Peyer's patch (tissue), 4 donors: ENCODE results near the gene CTNNA2. TPM values are rescaled to one million over a fixed set of nuclear protein-coding genes. Genes with fewer than 3 reads are reported as not detected.

Experiments
- DNase-seq, 3 donors: peaks; one replicate each; pipeline ENCODE4 v3.0.0-alpha.2; 2017 to 2019
- H3K27ac ChIP-seq, 4 donors: fragments of 200-600 bp; sonication (generic); one replicate each; pipeline ENCODE4 v1.5.1; 2016 to 2019
- H3K27me3 ChIP-seq, 2 donors: fragments of 200-600 bp; sonication (generic); one replicate each; pipeline ENCODE4 v1.5.1; 2019
- H3K36me3 ChIP-seq, 3 donors: fragments of 200-600 bp; sonication (generic); one replicate each; pipeline ENCODE4 v1.5.1; 2016 to 2019
- H3K4me1 ChIP-seq, 4 donors: fragments of 200-600 bp; sonication (generic); one replicate each; pipeline ENCODE4 v1.5.1; 2016 to 2019
- H3K4me3 ChIP-seq, 4 donors: fragments of 200-600 bp; sonication (generic); 1 replicate in 3 of 4; 2 replicates in 1 of 4; pipeline ENCODE4 v1.5.1; 2016 to 2019; ENCODE audit warnings: mild to moderate bottlenecking in 1 of 4
- H3K9me3 ChIP-seq, 4 donors: fragments of 200-600 bp; sonication (generic); one replicate each; pipeline ENCODE4 v1.5.1; 2016 to 2019; ENCODE audit warnings: mild to moderate bottlenecking in 1 of 4
- POLR2A ChIP-seq, 2 donors: fragments of 450-650 bp; IDR thresholded peaks; one replicate each; pipeline ENCODE4 v1.5.1; 2017; ENCODE audit warnings: antibody characterized with exemption in 2 of 2, mild to moderate bottlenecking in 2 of 2, moderate library complexity in 2 of 2
- total RNA-seq, 4 donors: library from RNA; depleted of rRNA; stranded (reverse); fragments of >200 nt; gene quantifications; one replicate each; pipeline ENCODE4 v1.1.0, GENCODE V29; 2016
- TF ChIP-seq, protein P1 (sequence below), 6 experiments: fragments of 450-650 bp in 4 of 6; fragments of 200-600 bp in 2 of 6; sonication (generic) in 1 of 6; IDR thresholded peaks; one replicate each; pipeline ENCODE4 v1.5.1; 2017 to 2019; ENCODE audit warnings: antibody characterized with exemption in 6 of 6, mild to moderate bottlenecking in 3 of 6, moderate library complexity in 1 of 6

The CTNNA2 gene
- total RNA-seq, 4 donors from 2014 or later, result 0.67 to 5.3 (median 0.88) TPM; not detected in 1

DNA sequence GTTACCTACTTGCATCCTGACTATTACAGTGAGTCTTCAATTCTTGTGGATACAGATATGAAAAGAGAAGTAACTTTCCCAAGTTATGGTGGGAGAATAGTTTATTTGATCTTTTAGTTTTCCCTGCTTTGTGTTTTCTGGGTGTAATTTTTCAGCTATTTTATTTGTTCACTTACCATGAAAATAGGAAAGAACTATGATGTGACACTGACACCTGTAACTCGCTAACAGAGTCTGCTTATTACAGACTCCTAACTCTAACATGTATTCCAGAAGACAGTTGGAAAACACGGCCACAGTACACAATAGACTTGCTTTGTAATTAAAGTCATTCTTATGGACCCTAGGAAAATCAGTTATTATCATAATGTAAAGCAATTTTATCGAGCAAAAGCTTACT is 468.5 kb downstream of the CTNNA2 start:
- Histone ChIP-seq H3K4me3 (no peak overlapping the region), H3K4me1 (no peaks in the 10 kb centered on the region), H3K27ac (no peak overlapping the region), H3K36me3 (no peaks in the 10 kb centered on the region), H3K9me3 (no peaks in the 10 kb centered on the region), H3K27me3 (no peaks in the 10 kb centered on the region)
- TF ChIP-seq, protein P1, sequence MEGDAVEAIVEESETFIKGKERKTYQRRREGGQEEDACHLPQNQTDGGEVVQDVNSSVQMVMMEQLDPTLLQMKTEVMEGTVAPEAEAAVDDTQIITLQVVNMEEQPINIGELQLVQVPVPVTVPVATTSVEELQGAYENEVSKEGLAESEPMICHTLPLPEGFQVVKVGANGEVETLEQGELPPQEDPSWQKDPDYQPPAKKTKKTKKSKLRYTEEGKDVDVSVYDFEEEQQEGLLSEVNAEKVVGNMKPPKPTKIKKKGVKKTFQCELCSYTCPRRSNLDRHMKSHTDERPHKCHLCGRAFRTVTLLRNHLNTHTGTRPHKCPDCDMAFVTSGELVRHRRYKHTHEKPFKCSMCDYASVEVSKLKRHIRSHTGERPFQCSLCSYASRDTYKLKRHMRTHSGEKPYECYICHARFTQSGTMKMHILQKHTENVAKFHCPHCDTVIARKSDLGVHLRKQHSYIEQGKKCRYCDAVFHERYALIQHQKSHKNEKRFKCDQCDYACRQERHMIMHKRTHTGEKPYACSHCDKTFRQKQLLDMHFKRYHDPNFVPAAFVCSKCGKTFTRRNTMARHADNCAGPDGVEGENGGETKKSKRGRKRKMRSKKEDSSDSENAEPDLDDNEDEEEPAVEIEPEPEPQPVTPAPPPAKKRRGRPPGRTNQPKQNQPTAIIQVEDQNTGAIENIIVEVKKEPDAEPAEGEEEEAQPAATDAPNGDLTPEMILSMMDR (IDR thresholded peaks at IDR 0.05), result no peak
- TF ChIP-seq POLR2A (IDR thresholded peaks at IDR 0.05), result no peak
- no peak for DNase-seq

DNA sequence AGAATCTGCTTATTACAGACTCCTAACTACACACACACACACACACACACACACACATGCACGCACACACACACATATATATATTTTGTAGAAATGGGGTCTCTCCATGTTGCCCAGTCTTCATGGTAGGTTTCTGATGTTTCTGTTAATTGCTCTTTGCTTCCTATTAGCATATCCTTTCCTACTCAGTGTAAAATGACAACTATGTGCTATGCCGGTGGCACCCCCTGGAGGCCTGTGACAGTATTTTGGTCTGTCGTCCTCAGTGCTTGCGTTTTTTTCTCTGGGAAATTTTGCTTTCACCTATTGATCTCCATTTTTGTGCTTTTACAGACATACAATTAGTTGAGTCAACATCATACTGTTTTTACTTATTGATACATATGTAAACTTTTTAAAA is 469.6 kb downstream of the CTNNA2 start:
- no peak for TF ChIP-seq POLR2A (IDR thresholded peaks at IDR 0.05)
- TF ChIP-seq, protein P1 (IDR thresholded peaks at IDR 0.05), result peak in 4 of 6 experiments; percentile 17 to 74 (median 62)
- DNase-seq, result peak in 2 of 3 donors; percentile 54 to 57
- Histone ChIP-seq H3K36me3 (no peaks in the 10 kb centered on the region), H3K27me3 (no peaks in the 10 kb centered on the region), H3K9me3 (no peaks in the 10 kb centered on the region), H3K27ac (no peak overlapping the region), H3K4me3 (no peak overlapping the region), H3K4me1 (no peaks in the 10 kb centered on the region)

DNA sequence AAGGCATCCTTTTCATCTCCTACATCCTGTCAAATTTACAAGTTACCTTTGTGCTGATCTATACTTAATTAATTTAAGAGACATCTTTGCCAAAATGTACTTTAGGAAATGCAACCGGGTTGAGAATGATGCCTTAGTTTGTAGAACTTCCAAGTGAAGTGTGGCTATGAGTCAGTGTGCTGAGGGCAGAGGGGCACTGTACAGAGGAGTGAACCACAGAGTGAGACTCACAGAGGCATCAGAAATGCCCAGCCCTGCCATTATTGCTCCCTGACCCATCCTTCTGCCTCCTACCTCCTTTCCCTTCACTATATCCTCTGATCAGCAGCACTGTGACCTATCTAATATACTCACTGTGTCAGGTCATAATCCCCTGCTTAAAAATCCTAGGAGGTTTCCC is 471.6 kb downstream of the CTNNA2 start:
- Histone ChIP-seq H3K27me3 (no peaks in the 10 kb centered on the region), H3K27ac (no peak overlapping the region), H3K9me3 (no peaks in the 10 kb centered on the region), H3K4me3 (no peak overlapping the region), H3K4me1 (no peaks in the 10 kb centered on the region), H3K36me3 (no peaks in the 10 kb centered on the region)
- DNase-seq, result no peak
- TF ChIP-seq POLR2A (IDR thresholded peaks at IDR 0.05), result no peak
- TF ChIP-seq, protein P1 (IDR thresholded peaks at IDR 0.05), result no peak

DNA sequence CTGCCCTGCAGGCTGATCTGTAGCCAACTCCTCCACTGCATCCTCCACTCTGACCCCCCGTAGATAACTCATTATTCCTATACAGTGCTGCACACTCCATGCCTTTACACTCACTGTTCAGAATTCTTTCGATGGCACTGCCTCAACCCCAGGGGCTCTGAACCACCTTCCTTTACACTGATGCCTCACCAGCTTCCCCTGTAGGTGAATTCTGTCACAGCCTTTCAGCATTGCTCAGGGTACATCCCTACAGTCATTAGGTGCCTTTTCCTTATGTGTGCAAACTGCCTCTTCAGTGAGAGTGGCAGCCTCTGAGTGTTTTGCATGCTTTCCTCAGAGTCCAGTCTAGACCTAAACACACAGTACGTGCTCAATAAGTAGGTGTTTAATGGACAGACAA is 472.3 kb downstream of the CTNNA2 start:
- no peaks in the 10 kb centered on the region for H3K27me3 ChIP-seq

DNA sequence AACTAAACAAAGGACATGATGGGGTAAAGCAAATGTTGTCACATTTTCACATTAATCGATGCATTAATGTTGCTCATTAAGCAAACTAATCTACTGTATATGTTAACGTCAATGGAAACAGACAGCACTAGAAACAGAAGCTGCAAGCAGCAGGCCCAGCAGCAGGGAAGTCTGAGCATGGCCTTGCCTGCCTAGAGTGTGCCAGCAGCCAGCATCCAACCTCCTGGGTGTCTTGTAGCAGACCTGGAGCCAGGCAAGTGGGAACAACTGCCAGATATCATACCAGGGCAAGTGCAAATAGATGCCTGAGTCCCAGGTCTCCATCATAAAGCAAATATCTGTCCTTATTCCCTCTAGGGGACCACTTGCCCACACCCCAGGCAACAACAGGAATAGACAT is 472.7 kb downstream of the CTNNA2 start:
- DNase-seq, result no peak
- no peaks in the 10 kb centered on the region for H3K27me3 ChIP-seq
- TF ChIP-seq, protein P1 (IDR thresholded peaks at IDR 0.05), result no peak
- TF ChIP-seq POLR2A (IDR thresholded peaks at IDR 0.05), result no peak
- H3K36me3 ChIP-seq, result no peaks in the 10 kb centered on the region
- no peaks in the 10 kb centered on the region for H3K4me1 ChIP-seq
- H3K4me3 ChIP-seq, result no peak overlapping the region
- no peak overlapping the region for H3K27ac ChIP-seq
- no peaks in the 10 kb centered on the region for H3K9me3 ChIP-seq

More for the DNA sequence above, 472.3 kb downstream of the CTNNA2 start:
- Histone ChIP-seq H3K9me3 (no peaks in the 10 kb centered on the region), H3K4me1 (no peaks in the 10 kb centered on the region), H3K4me3 (no peak overlapping the region), H3K36me3 (no peaks in the 10 kb centered on the region), H3K27ac (no peak overlapping the region)
- DNase-seq, result no peak
- TF ChIP-seq, protein P1 (IDR thresholded peaks at IDR 0.05), result no peak
- no peak for TF ChIP-seq POLR2A (IDR thresholded peaks at IDR 0.05)

DNA sequence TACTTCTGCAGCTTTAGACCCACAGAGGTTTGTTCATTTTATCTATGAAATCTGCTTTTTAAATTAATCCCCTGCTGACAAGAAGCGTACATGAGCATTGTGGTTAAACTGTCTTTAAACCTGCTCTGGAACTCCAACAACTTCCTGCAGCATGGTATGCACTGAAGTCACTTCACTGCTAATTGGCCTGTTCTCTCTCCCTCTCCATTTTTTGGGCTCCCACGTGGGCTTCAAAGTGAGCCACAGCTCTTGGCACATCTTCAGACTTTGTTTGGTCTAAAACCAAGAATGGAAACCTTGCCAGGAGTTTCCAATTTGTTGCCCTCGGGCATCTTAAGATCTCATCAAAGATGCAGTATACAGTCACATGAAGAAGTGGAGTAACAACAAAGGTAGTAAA is 480.3 kb downstream of the CTNNA2 start:
- Histone ChIP-seq H3K27ac (no peak overlapping the region), H3K27me3 (no peaks in the 10 kb centered on the region)

More for the DNA sequence above, 480.3 kb downstream of the CTNNA2 start:
- TF ChIP-seq POLR2A (IDR thresholded peaks at IDR 0.05), result no peak
- TF ChIP-seq, protein P1 (IDR thresholded peaks at IDR 0.05), result no peak
- Histone ChIP-seq H3K4me3 (no peak overlapping the region), H3K36me3 (no peaks in the 10 kb centered on the region), H3K9me3 (no peaks in the 10 kb centered on the region), H3K4me1 (no peaks in the 10 kb centered on the region)
- DNase-seq, result no peak
